Activated CD4-positive, alpha-beta T cell treated with anti-CD3 and anti-CD28 coated beads for 24 hours (primary cell): ENCODE results near the gene GPR6.

Source experiments
- DNase-seq, 2 donors: peaks; one replicate each; pipeline ENCODE4 v3.0.0-alpha.2; 2020; ENCODE audit warnings: low read depth in 2 of 2

GPR6 gene

GRCh38 chr6:109998159-109998785 is 20.2 kb downstream of the GPR6 start:
- DNase-seq, result no peak

DNA sequence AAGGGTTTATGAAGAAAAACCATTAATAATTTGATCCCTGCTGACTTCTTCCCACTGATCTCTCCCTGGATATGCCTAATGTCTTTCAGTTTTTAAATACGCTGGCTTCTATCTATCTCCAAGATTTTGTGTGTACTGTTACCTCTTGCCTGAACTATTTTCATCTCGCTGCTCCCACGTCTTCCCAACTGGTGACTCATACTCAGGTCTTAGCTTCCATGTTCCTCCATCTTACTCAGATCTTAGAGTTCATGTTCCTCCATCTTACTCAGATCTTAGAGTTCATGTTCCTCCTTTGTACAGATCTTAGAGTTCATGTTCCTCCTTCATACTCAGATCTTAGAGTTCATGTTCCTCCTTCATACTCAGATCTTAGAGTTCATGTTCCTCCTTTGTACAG is 21.6 kb downstream of the GPR6 start:
- DNase-seq, result no peak

- DNase-seq, result no peak
These were observed 24.6 kb downstream of the GPR6 start for GRCh38 chr6:110002676-110003075.

DNA sequence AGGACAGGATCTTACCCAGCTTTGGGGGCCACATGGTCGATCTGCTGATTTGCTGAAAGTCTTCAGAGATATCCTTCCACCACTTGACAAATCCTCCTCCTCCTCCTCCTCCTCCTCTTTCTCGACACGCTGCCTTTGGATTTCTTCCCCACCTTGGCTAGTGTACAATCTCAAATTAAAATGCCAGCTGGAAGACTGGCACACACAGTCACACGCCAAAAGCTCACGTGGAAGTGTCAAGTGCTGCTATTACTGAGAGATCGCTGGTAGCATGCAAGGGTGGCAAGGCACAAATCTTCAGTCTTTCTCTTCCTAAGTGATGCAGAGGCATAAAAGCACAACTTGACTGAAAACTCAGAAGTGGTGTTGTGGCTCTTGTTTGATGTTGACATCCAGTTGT is 35.3 kb downstream of the GPR6 start:
- no peak for DNase-seq

GRCh38 chr6:110015206-110015605 is 37.1 kb downstream of the GPR6 start:
- DNase-seq, result no peak

- DNase-seq, result no peak
These were observed 39.2 kb downstream of the GPR6 start for GRCh38 chr6:110017306-110017705.

DNA sequence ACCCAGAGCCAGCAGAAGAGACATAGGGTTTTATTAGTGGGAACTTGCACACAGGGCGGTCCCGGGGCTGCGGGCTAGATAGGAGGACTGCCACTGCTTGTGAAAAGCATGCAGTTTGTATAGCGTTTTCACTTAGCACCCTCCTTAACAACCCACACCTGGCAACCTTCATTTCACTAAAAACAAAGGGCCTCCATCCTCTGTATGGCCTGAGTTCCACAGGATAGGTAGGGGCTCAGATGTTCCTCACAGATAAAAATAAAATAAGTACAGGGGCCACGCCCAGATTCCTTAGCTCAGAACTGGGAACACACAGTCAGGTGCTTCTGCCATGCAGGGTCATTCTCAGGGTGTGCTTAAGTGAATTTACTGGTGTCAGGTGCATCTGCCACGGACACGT is 39.8 kb downstream of the GPR6 start:
- no peak for DNase-seq

DNA sequence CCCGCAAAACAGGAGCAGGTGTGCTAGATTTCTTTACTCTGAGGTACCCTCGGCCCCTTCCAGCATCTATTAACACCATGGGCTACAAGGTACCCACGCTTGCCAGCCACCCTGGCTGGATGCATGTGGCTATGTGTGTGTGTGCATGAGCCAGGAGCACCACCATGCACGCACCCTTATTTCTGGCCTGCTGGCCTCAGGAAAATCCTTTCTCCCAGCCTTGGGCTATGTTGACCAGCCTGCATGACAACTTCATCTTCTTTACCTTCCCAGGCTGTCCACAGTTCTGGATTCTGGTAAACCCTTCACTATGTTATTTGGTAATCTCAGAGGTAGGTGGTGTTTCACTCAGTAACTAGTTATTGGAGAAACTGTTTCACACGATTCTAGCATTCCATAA is 40.4 kb downstream of the GPR6 start:
- DNase-seq, result no peak

DNA sequence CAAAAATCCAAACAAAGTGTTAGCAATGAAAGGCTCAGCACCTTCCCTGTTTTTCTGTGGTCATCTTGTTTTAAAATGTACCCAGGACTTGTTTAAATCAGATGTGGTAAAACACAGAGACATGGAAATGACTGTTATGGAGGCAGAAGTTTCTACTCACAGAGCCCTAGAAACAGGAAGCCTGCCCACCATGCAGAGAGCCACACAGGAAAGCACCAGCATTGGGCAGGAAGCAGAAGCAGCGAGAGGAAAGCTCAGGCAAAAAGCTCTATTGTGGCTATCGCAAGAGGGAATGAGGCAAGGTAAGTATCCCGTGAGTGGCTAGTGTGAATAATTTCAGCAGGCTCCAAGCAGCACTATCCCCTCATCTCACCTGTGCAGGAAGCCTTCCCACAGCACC is 42.8 kb downstream of the GPR6 start:
- no peak for DNase-seq

DNA sequence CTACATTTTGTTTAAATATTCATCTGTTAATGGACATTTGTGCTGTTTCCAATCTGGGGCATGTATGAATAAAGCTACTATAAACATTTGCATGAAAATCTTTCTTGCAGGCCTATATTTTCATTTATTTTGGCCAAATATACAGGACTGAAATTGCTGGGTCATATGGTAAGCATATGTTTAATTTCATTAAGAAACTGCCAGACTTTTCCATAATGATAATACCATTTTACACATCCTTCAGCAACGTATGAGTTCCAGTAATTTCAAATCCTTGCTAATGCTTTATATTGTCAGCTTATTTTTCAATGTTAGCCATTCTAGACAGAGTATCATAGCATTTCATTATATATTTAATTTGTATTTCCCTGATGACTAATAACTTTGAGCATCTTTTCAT is 51.0 kb downstream of the GPR6 start:
- no peak for DNase-seq
